ENCODE measurements around the gene SCLY. TPM values are rescaled to one million over a fixed set of nuclear protein-coding genes. Genes with fewer than 3 reads are reported as not detected.
A peak's percentile ranks its signal among the peaks of the same experiment; 100 is the strongest.

The SCLY gene
- total and polyA plus RNA-seq, 4 donors = 7.8 to 16.1 (median 12.1) TPM

- no peak for TF ChIP-seq CTCF (IDR thresholded peaks at IDR 0.05; ENCODE audit: control extremely low read depth, extremely low read depth)
- Histone ChIP-seq H3K9me3 (ENCODE audit: control insufficient read depth in 4 of 4, insufficient read depth in 3 of 4, low read length in 3 of 4) (no peaks in the 10 kb centered on the region), H3K9ac (ENCODE audit: insufficient read depth in 1 of 2, low read length in 2 of 2) (no peak overlapping the region), H3K4me1 (ENCODE audit: control insufficient read depth in 5 of 5, insufficient read depth in 5 of 5, low read length in 5 of 5) (peaks cover 3 to 17% (median 7%) of the 10 kb centered on the region in 5 donors), H3K27me3 (ENCODE audit: control insufficient read depth in 3 of 3, insufficient read depth in 3 of 3, low read length in 2 of 3) (no peaks in the 10 kb centered on the region), H3K36me3 (ENCODE audit: control insufficient read depth in 4 of 4, insufficient read depth in 4 of 4, low read length in 4 of 4) (no peaks in the 10 kb centered on the region), H3K4me3 (no peak overlapping the region), H3K27ac (ENCODE audit: low read depth in 1 of 2, low read length in 1 of 2) (peak overlapping the region in 1 of 2 donors; percentile 30)
- no peak for ATAC-seq (ENCODE audit: insufficient read depth, low FRiP score)
- WGBS, 2 donors = 84 to 87% methylated on average over 29 to 30 of the region's 30 CpGs
- DNase-seq = peak in 1 of 3 donors; percentile 29
These were observed 81.8 kb downstream of the SCLY start for GRCh38 chr2:238142382-238143205.

GRCh38 chr2:238143239-238143951 is 82.6 kb downstream of the SCLY start:
- Histone ChIP-seq H3K27me3 (ENCODE audit: control insufficient read depth in 3 of 3, insufficient read depth in 3 of 3, low read length in 2 of 3) (no peaks in the 10 kb centered on the region), H3K9ac (ENCODE audit: insufficient read depth in 1 of 2, low read length in 2 of 2) (no peak overlapping the region), H3K27ac (ENCODE audit: low read depth in 1 of 2, low read length in 1 of 2) (peak overlapping the region in 1 of 2 donors; percentile 12), H3K4me1 (ENCODE audit: control insufficient read depth in 5 of 5, insufficient read depth in 5 of 5, low read length in 5 of 5) (peaks cover 3 to 17% (median 7%) of the 10 kb centered on the region in 5 donors), H3K4me3 (no peak overlapping the region), H3K9me3 (ENCODE audit: control insufficient read depth in 4 of 4, insufficient read depth in 3 of 4, low read length in 3 of 4) (no peaks in the 10 kb centered on the region), H3K36me3 (ENCODE audit: control insufficient read depth in 4 of 4, insufficient read depth in 4 of 4, low read length in 4 of 4) (no peaks in the 10 kb centered on the region)
- no peak for ATAC-seq (ENCODE audit: insufficient read depth, low FRiP score)
- WGBS, 2 donors = 60 to 71% methylated on average over 20 of the region's 20 CpGs
- no peak for TF ChIP-seq CTCF (IDR thresholded peaks at IDR 0.05; ENCODE audit: control extremely low read depth, extremely low read depth)
- DNase-seq = no peak

- no peak overlapping the region for H3K4me3 ChIP-seq
- 76 to 77% methylated on average over 5 of the region's 5 CpGs for WGBS, 2 donors
- H3K4me1 ChIP-seq (ENCODE audit: control insufficient read depth in 5 of 5, insufficient read depth in 5 of 5, low read length in 5 of 5) = peaks cover 0 to 17% (median 6%) of the 10 kb centered on the region in 5 donors
- no peaks in the 10 kb centered on the region for H3K9me3 ChIP-seq (ENCODE audit: control insufficient read depth in 4 of 4, insufficient read depth in 3 of 4, low read length in 3 of 4)
- TF ChIP-seq CTCF (IDR thresholded peaks at IDR 0.05; ENCODE audit: control extremely low read depth, extremely low read depth) = no peak
- H3K36me3 ChIP-seq (ENCODE audit: control insufficient read depth in 4 of 4, insufficient read depth in 4 of 4, low read length in 4 of 4) = no peaks in the 10 kb centered on the region
- no peak overlapping the region for H3K9ac ChIP-seq (ENCODE audit: insufficient read depth in 1 of 2, low read length in 2 of 2)
- no peaks in the 10 kb centered on the region for H3K27me3 ChIP-seq (ENCODE audit: control insufficient read depth in 3 of 3, insufficient read depth in 3 of 3, low read length in 2 of 3)
- H3K27ac ChIP-seq (ENCODE audit: low read depth in 1 of 2, low read length in 1 of 2) = no peak overlapping the region
- ATAC-seq (ENCODE audit: insufficient read depth, low FRiP score) (no peak), DNase-seq (no peak)
These were observed 83.5 kb downstream of the SCLY start for GRCh38 chr2:238144262-238144661.
